ENCODE measurements around the gene GNPTG.
A peak's percentile ranks its signal among the peaks of the same experiment; 100 is the strongest.

The GNPTG gene

GRCh38 chr16:1375741-1376410, 24.1 kb downstream of the GNPTG start:
- no peak for DNase-seq

- no peak for DNase-seq
Measured at GRCh38 chr16:1377406-1378010, 25.8 kb downstream of the GNPTG start.

GRCh38 chr16:1378087-1378803, 26.5 kb downstream of the GNPTG start:
- no peak for DNase-seq

GRCh38 chr16:1378804-1379303, 27.1 kb downstream of the GNPTG start:
- peak; percentile 56 for DNase-seq

- peak; percentile 41 for DNase-seq
Measured at GRCh38 chr16:1379304-1380076, 27.8 kb downstream of the GNPTG start.

- no peak for DNase-seq
Measured at GRCh38 chr16:1380195-1380594, 28.5 kb downstream of the GNPTG start.

- no peak for DNase-seq
Measured at GRCh38 chr16:1381612-1382406, 30.1 kb downstream of the GNPTG start.

GRCh38 chr16:1383556-1383955, 31.8 kb downstream of the GNPTG start:
- DNase-seq, result no peak

- no peak for DNase-seq
Measured at GRCh38 chr16:1385232-1385631, 33.5 kb downstream of the GNPTG start.

- DNase-seq, result no peak
Measured at GRCh38 chr16:1387331-1387730, 35.6 kb downstream of the GNPTG start.

GRCh38 chr16:1389762-1390161, 38.0 kb downstream of the GNPTG start:
- no peak for DNase-seq

GRCh38 chr16:1390239-1390779, 38.6 kb downstream of the GNPTG start:
- DNase-seq, result no peak

- no peak for DNase-seq
Measured at GRCh38 chr16:1392826-1393225, 41.1 kb downstream of the GNPTG start.

- DNase-seq, result no peak
Measured at GRCh38 chr16:1393613-1394176, 42.0 kb downstream of the GNPTG start.

- no peak for DNase-seq
Measured at GRCh38 chr16:1394367-1394951, 42.7 kb downstream of the GNPTG start.

GRCh38 chr16:1395444-1396031, 43.8 kb downstream of the GNPTG start:
- DNase-seq, result no peak

- DNase-seq, result no peak
Measured at GRCh38 chr16:1397779-1398178, 46.0 kb downstream of the GNPTG start.

- no peak for DNase-seq
Measured at GRCh38 chr16:1398351-1398750, 46.6 kb downstream of the GNPTG start.

- no peak for DNase-seq
Measured at GRCh38 chr16:1398826-1399581, 47.3 kb downstream of the GNPTG start.
